Hepatocyte (in vitro differentiated cells): Measurements from ENCODE around the gene TFEB. TPM values are rescaled to one million over a fixed set of nuclear protein-coding genes. Genes with fewer than 3 reads are reported as not detected.

ENCODE experiments used
- DNase-seq: peaks from one replicate; pipeline ENCODE4 v3.0.0-alpha.2; 2016; ENCODE audit warnings: low spot score
- H2AFZ ChIP-seq: fragments of 200-600 bp; sonication (generic); 2 replicates; pipeline ENCODE4 v1.6.0; 2016; ENCODE audit warnings: antibody characterized with exemption, mild to moderate bottlenecking
- H3K27ac ChIP-seq: fragments of 200-600 bp; sonication (generic); 2 replicates; pipeline ENCODE4 v1.5.1; 2016; ENCODE audit warnings: mild to moderate bottlenecking
- H3K27me3 ChIP-seq: fragments of 200-600 bp; sonication (generic); 2 replicates; pipeline ENCODE4 v1.6.1; 2016
- H3K36me3 ChIP-seq: fragments of 200-600 bp; sonication (generic); replicated peaks from 2 replicates; pipeline ENCODE4 v1.5.1; 2016; ENCODE audit warnings: low read depth; ENCODE audit not compliant: insufficient read depth
- H3K4me1 ChIP-seq: fragments of 200-600 bp; sonication (generic); 2 replicates; pipeline ENCODE4 v1.5.1; 2016; ENCODE audit warnings: mild to moderate bottlenecking, moderate library complexity; ENCODE audit not compliant: insufficient read depth
- H3K4me2 ChIP-seq: fragments of 200-600 bp; sonication (generic); 2 replicates; pipeline ENCODE4 v1.6.0; 2016
- H3K4me3 ChIP-seq: fragments of 200-600 bp; sonication (generic); 2 replicates; pipeline ENCODE4 v1.5.1; 2016; ENCODE audit warnings: mild to moderate bottlenecking
- H3K79me2 ChIP-seq: fragments of 200-600 bp; sonication (generic); 2 replicates; pipeline ENCODE4 v1.6.0; 2017; ENCODE audit warnings: mild to moderate bottlenecking
- H3K9me2 ChIP-seq: fragments of 200-600 bp; sonication (generic); replicated peaks from 2 replicates; pipeline ENCODE4 v1.6.0; 2017; ENCODE audit warnings: mild to moderate bottlenecking; ENCODE audit not compliant: insufficient read depth
- H3K9me3 ChIP-seq: fragments of 200-600 bp; sonication (generic); 2 replicates; pipeline ENCODE4 v1.5.1; 2016; ENCODE audit warnings: low read depth, mild to moderate bottlenecking
- H4K20me1 ChIP-seq: fragments of 200-600 bp; sonication (generic); 2 replicates; pipeline ENCODE4 v1.6.0; 2016; ENCODE audit warnings: mild to moderate bottlenecking; ENCODE audit not compliant: insufficient read depth, poor library complexity, severe bottlenecking
- EZH2 ChIP-seq: fragments of 200-600 bp; sonication (generic); IDR thresholded peaks from 2 replicates; pipeline ENCODE4 v1.6.1; 2016; ENCODE audit warnings: antibody characterized with exemption, mild to moderate bottlenecking, borderline replicate concordance
- EZH2phosphoT487 ChIP-seq: fragments of 200-600 bp; sonication (generic); IDR thresholded peaks from one replicate; pipeline ENCODE4 v1.6.1; 2018; ENCODE audit warnings: antibody characterized with exemption, mild to moderate bottlenecking, low read depth, moderate library complexity; ENCODE audit not compliant: unreplicated experiment, severe bottlenecking
- WGBS: methylation state at CpG from one replicate; pipeline ENCODE4 v1.1.6; 2016; ENCODE audit warnings: low lambda C conversion rate; ENCODE audit errors: missing lambda C conversion rate; 5-methylcytosine and 5-hydroxymethylcytosine counted together
- polyA plus RNA-seq: library from polyadenylated mRNA; unstranded; fragments of >200 nt; fragmentation: Nextera tagmentation; extraction: Ambion mirVana; gene quantifications from 2 replicates; pipeline ENCODE4 v1.2.1, GENCODE V29; 2016
- total RNA-seq: library from RNA; depleted of rRNA; stranded (reverse); fragments of >200 nt; gene quantifications from 2 replicates; pipeline ENCODE4 v1.2.3, GENCODE V29; 2014
- TF ChIP-seq, protein P1 (sequence below): fragments of 200-600 bp; sonication (generic); IDR thresholded peaks from 2 replicates; pipeline ENCODE4 v1.5.1; 2016; ENCODE audit warnings: antibody characterized with exemption, mild to moderate bottlenecking; ENCODE audit not compliant: poor library complexity

Gene TFEB
- total and polyA plus RNA-seq, 2 experiments from 2014 or later = 14.2 to 32.7 TPM

DNA sequence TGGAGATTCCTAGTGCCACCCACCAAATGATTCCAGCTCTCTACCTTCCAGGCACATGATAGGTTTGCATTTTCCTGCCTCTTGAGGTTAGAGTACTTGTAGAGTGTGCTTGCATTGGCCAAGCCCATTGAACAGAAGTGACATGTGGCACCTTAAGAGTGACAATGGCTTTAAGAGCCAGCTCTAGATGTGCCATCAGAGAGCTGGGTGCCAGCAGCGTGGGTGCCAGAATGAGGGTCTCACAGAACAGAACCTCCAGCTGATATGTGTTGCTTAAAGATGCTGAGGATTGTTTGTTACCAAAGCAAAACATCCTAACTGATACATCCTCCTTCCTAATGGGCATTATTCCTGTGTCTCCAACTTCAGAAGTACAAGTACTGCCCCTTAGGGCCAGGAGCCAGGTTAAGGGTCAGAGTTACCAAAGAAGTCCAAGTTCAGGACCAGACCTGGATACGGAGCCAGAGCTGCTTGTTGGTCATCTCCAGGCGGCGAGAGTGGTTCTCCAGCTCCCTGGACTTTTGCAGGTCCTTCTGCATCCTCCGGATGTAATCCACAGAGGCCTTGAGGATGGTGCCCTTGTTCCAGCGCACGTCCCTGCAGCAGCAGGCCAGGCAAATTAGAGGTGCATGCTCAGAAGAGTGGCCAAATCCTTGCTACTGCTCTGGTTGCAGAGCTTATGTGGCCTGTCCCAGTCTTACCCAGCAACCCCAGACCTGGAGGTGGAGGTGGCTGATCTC, 49.6 kb downstream of the TFEB start:
- Histone ChIP-seq H2AFZ (no peak overlapping the region), H3K27ac (no peak overlapping the region), H4K20me1 (no peaks in the 10 kb centered on the region), H3K9me2 (no peaks in the 10 kb centered on the region), H3K4me2 (no peak overlapping the region), H3K4me3 (no peak overlapping the region), H3K36me3 (no peaks in the 10 kb centered on the region), H3K79me2 (no peaks in the 10 kb centered on the region), H3K27me3 (no peaks in the 10 kb centered on the region), H3K4me1 (peaks cover 6% of the 10 kb centered on the region), H3K9me3 (no peaks in the 10 kb centered on the region)
- DNase-seq = no peak
- WGBS = 92% methylated on average over 7 of the region's 7 CpGs
- TF ChIP-seq, protein P1, sequence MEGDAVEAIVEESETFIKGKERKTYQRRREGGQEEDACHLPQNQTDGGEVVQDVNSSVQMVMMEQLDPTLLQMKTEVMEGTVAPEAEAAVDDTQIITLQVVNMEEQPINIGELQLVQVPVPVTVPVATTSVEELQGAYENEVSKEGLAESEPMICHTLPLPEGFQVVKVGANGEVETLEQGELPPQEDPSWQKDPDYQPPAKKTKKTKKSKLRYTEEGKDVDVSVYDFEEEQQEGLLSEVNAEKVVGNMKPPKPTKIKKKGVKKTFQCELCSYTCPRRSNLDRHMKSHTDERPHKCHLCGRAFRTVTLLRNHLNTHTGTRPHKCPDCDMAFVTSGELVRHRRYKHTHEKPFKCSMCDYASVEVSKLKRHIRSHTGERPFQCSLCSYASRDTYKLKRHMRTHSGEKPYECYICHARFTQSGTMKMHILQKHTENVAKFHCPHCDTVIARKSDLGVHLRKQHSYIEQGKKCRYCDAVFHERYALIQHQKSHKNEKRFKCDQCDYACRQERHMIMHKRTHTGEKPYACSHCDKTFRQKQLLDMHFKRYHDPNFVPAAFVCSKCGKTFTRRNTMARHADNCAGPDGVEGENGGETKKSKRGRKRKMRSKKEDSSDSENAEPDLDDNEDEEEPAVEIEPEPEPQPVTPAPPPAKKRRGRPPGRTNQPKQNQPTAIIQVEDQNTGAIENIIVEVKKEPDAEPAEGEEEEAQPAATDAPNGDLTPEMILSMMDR = no peak
- TF ChIP-seq EZH2 (no peak), EZH2phosphoT487 (no peak)

DNA sequence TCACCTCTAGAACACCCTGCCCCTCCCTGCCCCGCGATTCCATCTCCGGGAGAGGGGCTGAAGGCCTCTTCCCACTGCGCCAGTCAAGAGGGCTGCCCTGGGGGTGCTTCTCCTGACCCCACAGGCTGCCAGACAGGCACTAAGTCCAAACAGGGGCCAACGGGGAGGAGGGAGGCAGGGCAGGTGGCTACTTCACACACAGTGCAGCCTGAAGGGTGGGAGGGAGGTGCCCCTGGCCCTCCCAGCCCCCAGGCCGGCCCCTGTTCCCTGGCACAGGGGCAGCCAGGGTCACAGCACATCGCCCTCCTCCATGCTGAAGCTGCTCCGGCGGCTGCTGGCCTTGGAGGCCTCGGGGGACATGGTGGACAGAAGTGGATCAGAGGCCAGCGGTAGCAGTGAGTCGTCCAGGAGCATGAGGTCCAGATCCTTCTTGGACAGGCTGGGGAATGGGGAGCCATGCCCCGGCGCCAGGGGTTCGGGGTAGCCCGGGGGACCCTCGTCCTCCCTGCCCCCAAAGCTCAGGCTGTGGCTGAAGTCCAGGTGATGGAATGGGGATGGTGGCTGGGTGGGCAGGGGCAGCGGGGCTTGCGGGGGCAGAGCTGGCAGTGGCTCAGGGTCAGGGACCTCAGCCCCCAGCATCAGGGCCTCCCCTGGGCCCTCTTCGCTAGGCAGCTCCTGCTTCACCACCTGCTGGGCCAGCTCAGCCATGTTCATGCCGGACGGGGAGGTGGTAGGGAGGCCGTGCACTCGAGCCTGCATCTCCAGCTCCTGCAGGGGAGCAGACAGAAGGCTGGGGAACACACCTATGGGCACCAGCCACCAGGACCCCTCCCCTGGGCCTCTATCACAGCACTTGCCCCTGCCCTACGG, 50.9 kb downstream of the TFEB start:
- H3K4me2 ChIP-seq = no peak overlapping the region

DNA sequence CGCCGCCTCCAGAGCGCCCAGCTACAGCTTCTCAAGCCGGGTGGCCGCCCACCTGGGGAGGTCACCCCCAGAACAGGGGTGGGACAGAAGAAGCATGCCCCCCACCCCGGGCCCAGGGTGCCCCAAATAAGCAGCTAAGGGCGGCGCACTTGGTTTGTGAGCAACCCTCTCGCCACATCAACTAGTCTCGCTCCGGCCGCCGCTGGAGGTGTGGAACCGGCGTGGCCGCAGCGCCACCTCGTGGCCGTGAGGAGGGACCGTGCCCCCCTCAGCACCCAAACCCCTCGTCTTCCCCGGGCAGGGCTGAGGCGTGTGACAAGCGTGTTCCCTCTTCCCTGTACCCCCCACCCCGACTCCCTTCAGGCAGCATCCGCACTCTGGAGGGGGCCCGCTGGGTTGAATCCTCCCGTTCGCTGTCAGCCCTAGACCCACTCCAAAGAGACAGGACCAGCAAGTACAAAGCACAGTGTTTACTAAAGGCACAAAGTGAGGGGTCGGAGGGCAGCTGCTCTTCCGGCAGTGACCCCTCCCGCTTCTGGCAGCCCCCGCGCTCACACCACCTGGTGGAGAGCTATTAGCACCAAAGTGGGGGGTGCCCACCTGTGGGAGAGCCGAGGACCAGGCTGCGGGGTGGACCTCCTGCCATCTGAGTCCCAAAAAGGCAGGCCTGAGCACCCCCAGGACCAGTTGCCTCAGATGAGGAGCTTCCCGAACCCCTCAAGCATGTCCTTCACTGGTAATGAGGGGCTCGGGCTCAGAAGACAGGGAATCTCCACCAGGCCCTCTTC, 51.7 kb downstream of the TFEB start:
- peak overlapping the region; percentile 19 for H2AFZ ChIP-seq
- peaks cover 6% of the 10 kb centered on the region for H3K4me1 ChIP-seq
- peak; percentile 89 for DNase-seq
- H3K4me2 ChIP-seq = peak overlapping the region; percentile 72
- H3K9me3 ChIP-seq = no peaks in the 10 kb centered on the region
- no peaks in the 10 kb centered on the region for H3K27me3 ChIP-seq
- H3K36me3 ChIP-seq = no peaks in the 10 kb centered on the region
- H3K79me2 ChIP-seq = no peaks in the 10 kb centered on the region
- H4K20me1 ChIP-seq = no peaks in the 10 kb centered on the region
- no peak overlapping the region for H3K27ac ChIP-seq
- H3K9me2 ChIP-seq = no peaks in the 10 kb centered on the region
- TF ChIP-seq, protein P1 = peak; percentile 96
- TF ChIP-seq EZH2phosphoT487 (no peak), EZH2 (no peak)
- H3K4me3 ChIP-seq = no peak overlapping the region
- WGBS = 18% methylated on average over 34 of the region's 38 CpGs

More for the DNA sequence above, 50.9 kb downstream of the TFEB start:
- TF ChIP-seq EZH2phosphoT487 (no peak), EZH2 (no peak)
- TF ChIP-seq, protein P1 = no peak
- H3K4me1 ChIP-seq = peaks cover 6% of the 10 kb centered on the region
- no peaks in the 10 kb centered on the region for H3K79me2 ChIP-seq
- H4K20me1 ChIP-seq = no peaks in the 10 kb centered on the region
- no peak overlapping the region for H2AFZ ChIP-seq
- no peaks in the 10 kb centered on the region for H3K9me2 ChIP-seq
- no peaks in the 10 kb centered on the region for H3K9me3 ChIP-seq
- no peaks in the 10 kb centered on the region for H3K36me3 ChIP-seq
- H3K4me3 ChIP-seq = no peak overlapping the region
- H3K27me3 ChIP-seq = no peaks in the 10 kb centered on the region
- WGBS = 91% methylated on average over 21 of the region's 25 CpGs
- DNase-seq = no peak
- no peak overlapping the region for H3K27ac ChIP-seq
